GM11168 (cell line): Measurements from ENCODE around the gene CDC42.
"Not testable (repeated sequence)": the region's sequence is repeated elsewhere in the genome, so short reads cannot be mapped to it uniquely, and the experiment has no call there.

Source experiments
- in situ Hi-C: fragments of 300-500 bp; cut with MboI; formaldehyde crosslinking; loops from one replicate; pipeline ENCODE4 v1.12.0; 2022; ENCODE audit warnings: low sequenced_read_pairs; ENCODE audit not compliant: unreplicated experiment

Gene CDC42

GRCh38 chr1:22064751-22065402 is 12.4 kb downstream of the CDC42 start:
- in situ Hi-C loops = no loop called here

GRCh38 chr1:22071511-22071910 is 19.0 kb downstream of the CDC42 start:
- in situ Hi-C loops = no loop called here

GRCh38 chr1:22074803-22075202 is 22.3 kb downstream of the CDC42 start:
- in situ Hi-C loops = no loop called here

GRCh38 chr1:22075718-22076117 is 23.2 kb downstream of the CDC42 start:
- in situ Hi-C loops = no loop called here

- in situ Hi-C loops = no loop called here
Observed at GRCh38 chr1:22076346-22076745, 23.8 kb downstream of the CDC42 start.

DNA sequence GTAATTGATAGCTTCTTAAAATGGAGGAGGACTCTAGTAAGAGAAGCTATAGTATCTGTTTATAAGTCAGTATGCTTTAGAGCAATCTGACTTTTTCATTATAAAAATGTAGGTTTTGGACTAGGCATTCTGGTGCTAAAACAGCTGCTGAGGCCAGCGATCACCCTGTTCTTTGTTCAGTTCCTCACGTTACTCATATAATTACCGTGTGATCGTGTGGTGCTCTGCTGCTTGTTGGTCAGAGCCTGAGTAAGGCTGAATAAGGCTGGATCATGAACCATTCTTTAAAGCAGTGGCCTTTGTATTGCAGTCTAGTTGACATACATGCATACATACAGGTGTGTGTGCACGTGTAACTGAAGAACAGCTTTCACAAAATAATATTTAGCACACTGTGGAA is 25.2 kb downstream of the CDC42 start:
- in situ Hi-C loops = no loop called here

DNA sequence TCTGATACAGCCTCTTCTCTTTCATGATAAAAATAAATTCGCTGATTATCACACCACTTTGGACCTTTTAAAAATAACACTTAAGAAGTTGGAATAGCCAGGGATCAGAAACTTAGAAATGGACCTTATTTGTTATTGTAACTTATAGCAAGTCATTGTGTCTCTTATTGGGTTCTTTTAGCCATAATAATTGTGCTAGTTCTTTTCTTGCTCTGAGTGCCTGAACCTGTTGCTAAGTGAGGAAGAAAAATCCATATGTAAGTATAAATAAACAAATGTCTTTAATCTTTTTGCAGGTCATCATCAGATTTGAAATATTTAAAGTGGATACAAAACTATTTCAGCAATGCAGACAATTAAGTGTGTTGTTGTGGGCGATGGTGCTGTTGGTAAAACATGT is 25.6 kb downstream of the CDC42 start:
- in situ Hi-C loops = no loop called here

DNA sequence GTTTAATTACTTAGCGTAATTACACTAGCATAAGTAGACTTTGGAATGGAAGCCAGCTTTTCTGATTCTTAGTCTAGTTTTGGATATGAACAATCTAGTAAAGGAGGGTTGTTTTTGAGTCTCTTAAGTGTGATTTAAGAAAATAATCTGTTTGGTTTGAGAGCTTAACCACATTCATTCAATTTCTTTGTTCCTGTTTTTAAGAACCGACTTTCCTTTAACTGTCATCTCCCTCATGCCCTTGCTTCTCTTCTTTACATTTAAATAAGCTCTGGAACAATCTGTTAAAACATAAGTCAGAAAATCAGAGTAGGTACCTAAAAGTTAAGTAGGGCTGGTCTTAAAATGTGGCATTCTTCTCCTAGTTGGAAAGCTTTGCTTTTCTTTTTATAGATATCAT is 27.7 kb downstream of the CDC42 start:
- in situ Hi-C loops = no loop called here

GRCh38 chr1:22088331-22088730 is 35.8 kb downstream of the CDC42 start:
- in situ Hi-C loops = no loop called here

DNA sequence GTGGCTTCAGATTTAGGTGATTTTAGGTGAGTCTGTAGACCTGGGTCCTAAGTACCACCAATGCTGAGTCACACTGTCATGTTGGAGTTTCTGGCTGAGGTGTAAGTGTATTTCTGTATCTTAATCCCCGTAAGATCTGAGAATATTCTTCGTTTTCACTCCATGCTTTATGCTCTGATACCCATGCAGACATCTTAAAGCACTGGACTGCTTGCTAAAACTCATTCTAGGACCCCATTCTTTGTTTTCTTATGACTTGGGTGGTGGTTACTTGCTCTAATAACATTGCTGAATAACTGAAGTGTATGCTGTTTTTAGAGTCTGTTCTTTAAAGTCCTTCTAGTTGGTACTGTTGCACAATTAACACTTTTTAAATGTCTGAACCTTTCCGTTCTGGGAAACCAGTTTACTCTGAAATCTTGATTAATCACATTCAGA is 36.6 kb downstream of the CDC42 start:
- in situ Hi-C loops = no loop called here

DNA sequence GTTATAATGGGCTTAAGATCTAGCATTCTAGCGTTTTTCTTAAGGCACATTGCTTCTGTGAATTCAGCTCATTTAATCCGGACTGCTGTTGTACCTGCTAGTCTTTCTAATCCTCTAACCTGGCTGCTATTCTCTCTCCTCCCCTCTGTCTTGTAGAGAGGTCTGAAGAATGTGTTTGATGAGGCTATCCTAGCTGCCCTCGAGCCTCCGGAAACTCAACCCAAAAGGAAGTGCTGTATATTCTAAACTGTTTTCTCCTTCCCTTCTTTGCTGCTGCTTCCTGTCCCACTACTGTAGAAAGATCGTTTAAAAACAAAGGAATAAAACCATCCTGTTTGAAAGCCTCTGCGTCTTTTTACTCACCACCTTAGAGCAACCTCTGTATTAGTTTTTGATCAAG is 37.3 kb downstream of the CDC42 start:
- in situ Hi-C loops = no loop called here

DNA sequence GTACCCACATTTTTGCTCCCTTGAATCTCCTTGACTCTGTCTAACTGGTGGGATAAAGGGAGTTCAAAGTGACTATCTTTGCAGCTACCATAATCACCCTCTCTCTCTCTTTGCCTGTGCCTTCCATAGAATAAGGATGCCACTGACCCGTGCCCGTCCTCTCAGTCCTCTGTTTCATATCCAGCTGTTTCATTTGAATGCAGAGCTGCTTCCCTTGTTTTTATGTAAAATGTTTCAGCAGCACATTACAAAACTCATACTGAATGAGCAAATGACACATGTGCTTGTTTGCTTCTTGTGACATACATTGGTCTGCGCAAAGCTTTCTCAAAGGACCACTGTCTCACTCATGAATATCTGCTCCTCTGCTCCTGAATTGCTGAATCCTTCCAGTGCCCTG is 38.4 kb downstream of the CDC42 start:
- in situ Hi-C loops = no loop called here

- in situ Hi-C loops = not testable (repeated sequence)
Observed at GRCh38 chr1:22092026-22092768, 39.7 kb downstream of the CDC42 start.

DNA sequence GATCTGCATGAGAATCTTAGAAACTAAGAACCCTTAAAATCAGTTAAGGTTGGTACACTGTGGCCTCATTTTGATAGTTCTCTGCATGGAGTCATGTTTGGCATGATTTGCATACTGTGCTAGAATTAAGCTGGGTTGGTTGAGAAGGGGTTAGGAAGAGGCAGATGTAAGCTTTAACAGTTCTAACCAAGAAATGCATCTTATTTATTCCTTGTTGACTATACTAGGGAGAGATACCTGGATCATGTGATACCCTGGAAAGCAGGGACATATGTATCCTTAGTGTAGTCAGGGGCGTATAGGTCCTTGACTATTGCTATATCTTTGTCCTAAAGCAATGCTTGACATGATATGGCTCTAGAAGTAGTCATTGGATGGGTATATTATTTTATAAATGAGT is 41.0 kb downstream of the CDC42 start:
- in situ Hi-C loops = no loop called here

DNA sequence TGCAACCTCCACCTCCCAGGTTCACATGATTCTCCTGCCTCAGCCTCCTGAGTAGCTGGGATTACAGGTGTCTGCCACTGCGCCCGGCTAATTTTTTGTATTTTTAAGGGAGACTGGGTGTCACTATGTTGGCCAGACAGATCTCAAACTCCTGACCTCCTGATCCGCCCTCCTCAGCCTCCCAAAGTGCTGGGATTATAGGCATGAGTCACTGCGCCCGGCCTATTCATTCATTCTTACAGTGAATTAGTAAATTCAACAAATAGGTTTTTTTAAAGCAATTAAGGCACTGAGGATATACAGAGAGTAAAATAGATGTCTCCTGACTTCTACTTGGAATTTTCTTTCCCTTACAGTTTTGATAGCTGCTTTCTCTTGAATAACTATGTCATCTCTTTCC is 43.5 kb downstream of the CDC42 start:
- in situ Hi-C loops = no loop called here

- in situ Hi-C loops = no loop called here
Observed at GRCh38 chr1:22096463-22096862, 44.0 kb downstream of the CDC42 start.

DNA sequence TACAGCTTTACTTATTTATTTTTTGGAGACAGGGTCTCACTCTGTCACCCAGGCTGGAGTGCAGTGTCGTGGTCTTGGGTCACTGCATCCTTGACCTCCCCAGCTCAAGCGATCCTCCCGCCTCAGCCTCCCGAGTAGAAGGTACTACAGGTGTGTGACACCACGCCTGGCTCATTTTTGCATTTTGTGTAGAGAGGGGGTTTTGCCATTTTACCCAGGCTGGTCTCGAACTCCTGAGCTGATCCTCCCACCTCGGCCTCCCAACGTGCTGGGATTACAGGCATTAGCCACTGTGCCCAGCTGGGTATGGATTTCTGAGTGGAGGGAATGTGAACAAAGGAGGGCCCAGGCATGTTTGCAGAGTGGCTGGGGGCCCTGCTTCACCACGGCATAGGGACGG is 46.2 kb downstream of the CDC42 start:
- in situ Hi-C loops = no loop called here

DNA sequence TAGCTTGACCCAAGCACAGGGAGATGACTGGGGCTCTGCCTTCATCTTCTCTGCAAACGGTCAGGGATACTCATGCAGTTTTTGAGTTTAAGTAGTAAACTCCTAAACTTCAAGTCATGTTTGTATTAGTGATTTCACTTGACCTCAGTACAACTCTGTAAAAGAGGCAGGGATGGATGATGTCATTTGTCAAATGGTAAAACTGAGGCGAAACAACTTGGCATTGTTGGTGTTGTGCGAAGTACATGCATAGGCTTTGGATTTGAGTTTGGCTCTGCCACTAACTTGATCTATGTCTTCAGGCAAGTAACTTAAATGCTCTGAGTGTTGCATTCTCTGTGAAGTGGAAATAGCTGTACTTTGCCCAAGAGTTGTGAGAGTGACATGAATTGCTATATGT is 47.7 kb downstream of the CDC42 start:
- in situ Hi-C loops = no loop called here

- in situ Hi-C loops = no loop called here
Observed at GRCh38 chr1:22101199-22101598, 48.7 kb downstream of the CDC42 start.

DNA sequence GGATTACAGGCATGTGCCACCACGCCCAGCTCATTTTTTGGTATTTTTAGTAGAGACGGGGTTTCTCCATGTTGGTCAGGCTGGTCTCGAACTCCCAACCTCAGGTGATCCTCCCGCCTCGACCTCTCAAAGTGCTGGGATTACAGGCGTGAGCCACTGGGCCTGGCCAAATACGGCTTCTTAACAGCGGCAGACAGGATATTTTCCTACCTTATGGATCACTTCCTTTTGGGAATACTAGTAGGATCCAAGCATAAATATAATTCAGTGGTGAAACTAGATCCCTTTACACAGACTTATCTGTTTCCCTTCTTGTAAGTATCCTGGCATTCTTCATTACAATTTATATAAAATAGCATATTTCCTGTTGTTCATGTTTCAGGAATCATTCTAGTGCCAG is 49.5 kb downstream of the CDC42 start:
- in situ Hi-C loops = no loop called here

- in situ Hi-C loops = no loop called here
Observed at GRCh38 chr1:22102746-22103145, 50.2 kb downstream of the CDC42 start.

- in situ Hi-C loops = no loop called here
Observed at GRCh38 chr1:22104094-22104493, 51.6 kb downstream of the CDC42 start.
